Right atrium auricular region (tissue), 2 donors: ENCODE results near the gene CNTN2. TPM values are rescaled to one million over a fixed set of nuclear protein-coding genes. Genes with fewer than 3 reads are reported as not detected.

ENCODE experiments used
- DNase-seq: peaks from one replicate; pipeline ENCODE4 v3.0.0-alpha.2; 2019; ENCODE audit warnings: low spot score
- H3K27ac ChIP-seq, 2 donors: fragments of 200-600 bp; sonication (generic); 1 replicate in 1 of 2; 2 replicates in 1 of 2; pipeline ENCODE4 v1.5.1; 2016 to 2019
- H3K27me3 ChIP-seq, 2 donors: fragments of 200-600 bp; sonication (generic); one replicate each; pipeline versions ENCODE4 v1.5.1 to v1.6.0; 2017 to 2019
- H3K36me3 ChIP-seq: fragments of 200-600 bp; sonication (generic); one replicate; pipeline ENCODE4 v1.5.1; 2016
- H3K4me1 ChIP-seq, 2 donors: fragments of 200-600 bp; sonication (generic); one replicate each; pipeline versions ENCODE4 v1.5.1 to v1.6.0; 2017 to 2019
- H3K4me3 ChIP-seq, 2 donors: fragments of 200-600 bp; sonication (generic); 1 replicate in 1 of 2; 2 replicates in 1 of 2; pipeline ENCODE4 v1.5.1; 2017 to 2019; ENCODE audit warnings: mild to moderate bottlenecking in 1 of 2, moderate library complexity in 1 of 2
- H3K9me3 ChIP-seq, 2 donors: fragments of 200-600 bp; sonication (generic); one replicate each; pipeline ENCODE4 v1.5.1; 2019
- total RNA-seq, 2 donors: library from RNA; depleted of rRNA; stranded (reverse); fragments of >200 nt; gene quantifications; one replicate each; pipeline ENCODE4 v1.1.0, GENCODE V29; 2016
- TF ChIP-seq, protein P1 (sequence below), 2 donors: fragments of 200-600 bp; sonication (generic); IDR thresholded peaks; one replicate each; pipeline ENCODE4 v1.5.1; 2019; ENCODE audit warnings: antibody characterized with exemption in 2 of 2

Gene CNTN2
- total RNA-seq, 2 donors from 2014 or later: 0.41 to 0.67 TPM

DNA sequence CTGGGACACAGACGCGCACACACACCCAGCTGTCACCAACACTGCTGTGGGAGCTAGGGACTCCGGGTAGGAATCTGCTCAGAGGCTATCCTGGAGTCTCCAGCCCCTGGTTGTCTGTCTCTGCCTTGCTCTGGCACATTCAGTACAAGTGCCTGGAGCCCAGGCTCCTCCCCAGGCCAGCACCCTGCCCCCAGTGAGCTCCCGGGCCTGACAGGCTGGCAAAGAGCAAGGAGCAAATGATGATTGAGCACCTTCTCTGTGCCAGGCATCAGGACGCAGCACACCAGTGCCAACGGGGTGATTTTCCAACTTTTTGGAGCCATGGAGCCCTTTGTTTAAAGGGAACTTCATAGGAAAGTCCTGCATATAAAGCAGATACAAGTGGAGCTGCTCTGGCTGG is 6.5 kb downstream of the CNTN2 start:
- DNase-seq: no peak
- Histone ChIP-seq H3K4me3 (no peak overlapping the region), H3K9me3 (no peaks in the 10 kb centered on the region), H3K36me3 (no peaks in the 10 kb centered on the region), H3K27ac (no peak overlapping the region), H3K27me3 (peaks cover 0 to 7% of the 10 kb centered on the region in 2 donors), H3K4me1 (no peaks in the 10 kb centered on the region)
- TF ChIP-seq, protein P1, sequence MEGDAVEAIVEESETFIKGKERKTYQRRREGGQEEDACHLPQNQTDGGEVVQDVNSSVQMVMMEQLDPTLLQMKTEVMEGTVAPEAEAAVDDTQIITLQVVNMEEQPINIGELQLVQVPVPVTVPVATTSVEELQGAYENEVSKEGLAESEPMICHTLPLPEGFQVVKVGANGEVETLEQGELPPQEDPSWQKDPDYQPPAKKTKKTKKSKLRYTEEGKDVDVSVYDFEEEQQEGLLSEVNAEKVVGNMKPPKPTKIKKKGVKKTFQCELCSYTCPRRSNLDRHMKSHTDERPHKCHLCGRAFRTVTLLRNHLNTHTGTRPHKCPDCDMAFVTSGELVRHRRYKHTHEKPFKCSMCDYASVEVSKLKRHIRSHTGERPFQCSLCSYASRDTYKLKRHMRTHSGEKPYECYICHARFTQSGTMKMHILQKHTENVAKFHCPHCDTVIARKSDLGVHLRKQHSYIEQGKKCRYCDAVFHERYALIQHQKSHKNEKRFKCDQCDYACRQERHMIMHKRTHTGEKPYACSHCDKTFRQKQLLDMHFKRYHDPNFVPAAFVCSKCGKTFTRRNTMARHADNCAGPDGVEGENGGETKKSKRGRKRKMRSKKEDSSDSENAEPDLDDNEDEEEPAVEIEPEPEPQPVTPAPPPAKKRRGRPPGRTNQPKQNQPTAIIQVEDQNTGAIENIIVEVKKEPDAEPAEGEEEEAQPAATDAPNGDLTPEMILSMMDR (IDR thresholded peaks at IDR 0.05): no peak

DNA sequence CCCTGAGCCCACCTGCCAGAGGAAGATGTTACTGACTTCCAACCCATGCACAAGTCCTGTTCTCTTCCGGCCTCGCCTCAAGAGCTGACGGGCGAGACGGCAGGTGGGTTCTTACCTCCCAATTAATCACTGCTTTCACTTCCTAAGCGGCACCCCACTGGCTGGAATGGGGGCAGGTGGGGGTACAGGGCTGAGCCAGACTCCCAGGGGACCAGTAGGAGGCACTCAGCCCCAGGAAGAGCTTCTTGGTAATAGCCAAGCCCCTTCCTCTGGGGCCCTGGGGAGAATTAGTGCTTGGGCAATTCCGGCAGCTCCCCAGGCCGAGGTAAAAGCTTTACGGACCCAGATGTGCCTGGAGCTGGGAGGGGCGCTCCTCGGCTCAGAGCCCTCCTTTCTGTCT is 9.7 kb downstream of the CNTN2 start:
- no peaks in the 10 kb centered on the region for H3K4me1 ChIP-seq
- no peak overlapping the region for H3K4me3 ChIP-seq
- H3K27ac ChIP-seq: no peak overlapping the region
- no peak for DNase-seq
- H3K36me3 ChIP-seq: no peaks in the 10 kb centered on the region
- no peaks in the 10 kb centered on the region for H3K27me3 ChIP-seq
- H3K9me3 ChIP-seq: no peaks in the 10 kb centered on the region
- TF ChIP-seq, protein P1 (IDR thresholded peaks at IDR 0.05): no peak

DNA sequence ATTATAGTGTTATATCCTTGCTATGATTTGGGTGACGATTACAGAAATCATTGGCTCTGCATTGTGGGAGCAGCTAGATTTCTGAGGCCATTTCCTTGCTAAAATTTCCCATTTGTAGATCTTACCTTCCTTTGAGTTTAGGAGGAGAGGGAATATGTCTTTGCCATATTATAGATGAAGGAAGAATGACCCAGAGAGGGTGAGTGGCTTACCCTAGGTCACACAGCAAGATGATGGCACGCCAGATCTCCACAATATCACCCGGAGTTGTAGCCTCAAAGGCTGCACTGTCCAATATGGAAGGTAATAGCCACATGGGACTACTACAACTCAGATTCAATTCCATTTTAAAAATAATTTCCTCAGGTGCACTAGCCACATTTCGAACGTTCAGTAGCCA is 10.3 kb downstream of the CNTN2 start:
- no peaks in the 10 kb centered on the region for H3K36me3 ChIP-seq
- DNase-seq: no peak
- no peak overlapping the region for H3K27ac ChIP-seq
- no peaks in the 10 kb centered on the region for H3K4me1 ChIP-seq
- no peaks in the 10 kb centered on the region for H3K27me3 ChIP-seq
- no peak overlapping the region for H3K4me3 ChIP-seq
- no peaks in the 10 kb centered on the region for H3K9me3 ChIP-seq
- TF ChIP-seq, protein P1 (IDR thresholded peaks at IDR 0.05): no peak

DNA sequence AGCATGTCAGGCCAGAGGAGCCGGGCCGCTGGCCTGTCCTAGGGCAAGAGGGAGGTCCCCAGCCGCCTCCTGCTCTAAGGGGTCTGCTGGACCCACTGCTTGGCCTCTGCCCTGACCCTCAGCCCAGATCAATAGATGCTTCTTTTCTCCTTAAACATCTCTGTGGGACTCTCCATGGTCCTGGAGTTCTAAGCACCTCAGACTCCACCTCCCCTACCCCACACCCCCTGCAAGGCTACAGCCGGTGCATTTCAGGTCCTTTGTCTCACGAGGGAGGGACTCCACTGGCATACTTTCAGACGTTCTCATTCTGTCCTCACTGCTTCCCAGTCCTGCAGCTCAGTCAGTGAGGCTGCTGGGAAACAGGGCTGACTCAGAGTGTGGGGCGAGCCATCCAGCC is 11.0 kb downstream of the CNTN2 start:
- no peaks in the 10 kb centered on the region for H3K4me1 ChIP-seq

DNA sequence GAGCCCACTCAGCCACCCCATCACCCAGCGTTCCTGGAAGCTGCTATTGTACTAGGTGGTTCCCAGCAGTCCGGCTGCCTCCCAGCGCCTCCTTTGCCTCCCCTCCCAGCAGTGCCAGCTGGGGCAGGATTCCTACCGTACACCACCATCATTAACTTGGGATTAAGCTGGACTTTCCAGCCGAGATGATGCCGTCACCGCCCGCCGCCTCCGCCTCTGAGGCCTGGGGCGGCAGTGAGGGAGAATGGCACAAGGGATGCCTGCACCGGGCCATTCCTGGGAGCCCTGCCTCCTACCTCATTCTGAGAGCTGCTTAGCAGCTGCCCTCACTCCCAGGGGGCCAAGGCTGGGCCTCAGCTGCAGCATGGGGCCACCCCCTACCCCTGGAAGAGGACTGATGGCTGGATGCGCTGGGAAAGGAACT is 13.2 kb downstream of the CNTN2 start:
- no peak for DNase-seq
- no peaks in the 10 kb centered on the region for H3K4me1 ChIP-seq
- H3K4me3 ChIP-seq: no peak overlapping the region
- H3K27ac ChIP-seq: no peak overlapping the region
- no peaks in the 10 kb centered on the region for H3K27me3 ChIP-seq
- TF ChIP-seq, protein P1 (IDR thresholded peaks at IDR 0.05): no peak
- no peaks in the 10 kb centered on the region for H3K36me3 ChIP-seq
- H3K9me3 ChIP-seq: no peaks in the 10 kb centered on the region

More for the DNA sequence above, 11.0 kb downstream of the CNTN2 start:
- no peak for DNase-seq
- H3K27me3 ChIP-seq: no peaks in the 10 kb centered on the region
- no peak overlapping the region for H3K27ac ChIP-seq
- no peak overlapping the region for H3K4me3 ChIP-seq
- TF ChIP-seq, protein P1 (IDR thresholded peaks at IDR 0.05): no peak
- no peaks in the 10 kb centered on the region for H3K9me3 ChIP-seq
- no peaks in the 10 kb centered on the region for H3K36me3 ChIP-seq

DNA sequence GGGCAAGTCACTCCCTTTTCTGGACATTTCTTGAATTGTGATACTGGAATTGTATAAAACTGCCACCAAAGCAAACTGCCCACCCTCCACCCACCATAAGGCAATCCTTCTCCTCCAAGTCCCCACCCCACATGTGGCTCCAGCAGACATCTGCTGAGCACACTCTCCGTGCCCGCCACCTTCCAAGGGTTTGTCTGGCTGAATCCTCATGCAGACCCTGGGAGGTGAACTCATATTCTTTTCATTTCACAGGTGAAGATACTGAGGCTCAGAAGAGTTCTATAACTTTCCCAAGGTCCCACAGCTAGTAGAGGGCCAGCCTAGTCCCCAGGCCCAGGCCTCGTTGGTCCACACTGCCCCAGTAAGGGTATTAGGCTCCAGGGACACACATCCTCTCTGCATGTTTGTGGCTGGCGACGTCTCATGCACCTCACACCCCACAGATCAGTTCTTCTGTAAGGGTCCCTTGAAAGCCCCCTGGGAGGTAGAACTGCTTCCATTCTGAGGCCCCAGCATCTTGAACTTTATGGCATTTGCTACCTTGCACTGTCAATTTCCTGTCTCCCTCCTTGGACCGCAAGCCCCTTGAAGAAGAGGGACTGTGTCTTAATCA is 14.1 kb downstream of the CNTN2 start:
- no peak overlapping the region for H3K4me3 ChIP-seq
- H3K27me3 ChIP-seq: no peaks in the 10 kb centered on the region
- TF ChIP-seq, protein P1 (IDR thresholded peaks at IDR 0.05): no peak
- no peak for DNase-seq
- no peak overlapping the region for H3K27ac ChIP-seq
- H3K9me3 ChIP-seq: no peaks in the 10 kb centered on the region
- no peaks in the 10 kb centered on the region for H3K36me3 ChIP-seq
- H3K4me1 ChIP-seq: peaks cover 0 to 8% of the 10 kb centered on the region in 2 donors
